ENCODE data around the gene MRPL16.
A peak's percentile ranks its signal among the peaks of the same experiment; 100 is the strongest.

The MRPL16 gene

GRCh38 chr11:59771605-59772004, 39.0 kb downstream of the MRPL16 start:
- Histone ChIP-seq H3K4me3 (no peak overlapping the region), H3K27ac (peak overlapping the region in 1 of 2 donors; percentile 56)
- DNase-seq (ENCODE audit: low spot score) = no peak
- TF ChIP-seq CTCF (IDR thresholded peaks at IDR 0.05) = no peak

- Histone ChIP-seq H3K4me3 (no peak overlapping the region), H3K27ac (no peak overlapping the region)
- no peak for TF ChIP-seq CTCF (IDR thresholded peaks at IDR 0.05)
- DNase-seq (ENCODE audit: low spot score) = no peak
Observed at GRCh38 chr11:59770869-59771268, 39.7 kb downstream of the MRPL16 start.

GRCh38 chr11:59770319-59770718, 40.3 kb downstream of the MRPL16 start:
- no peak for TF ChIP-seq CTCF (IDR thresholded peaks at IDR 0.05)
- DNase-seq (ENCODE audit: low spot score) = no peak
- H3K27ac ChIP-seq = no peak overlapping the region

GRCh38 chr11:59769828-59770227, 40.8 kb downstream of the MRPL16 start:
- no peak overlapping the region for H3K4me3 ChIP-seq
- no peak overlapping the region for H3K27ac ChIP-seq
- no peak for TF ChIP-seq CTCF (IDR thresholded peaks at IDR 0.05)
- DNase-seq (ENCODE audit: low spot score) = no peak

More at GRCh38 chr11:59770319-59770718, 40.3 kb downstream of the MRPL16 start:
- H3K4me3 ChIP-seq = no peak overlapping the region

GRCh38 chr11:59769111-59769510, 41.5 kb downstream of the MRPL16 start:
- no peak for DNase-seq (ENCODE audit: low spot score)
- no peak for TF ChIP-seq CTCF (IDR thresholded peaks at IDR 0.05)

GRCh38 chr11:59767225-59767611, 43.4 kb downstream of the MRPL16 start:
- no peak for DNase-seq (ENCODE audit: low spot score)
- TF ChIP-seq CTCF (IDR thresholded peaks at IDR 0.05) = no peak
- Histone ChIP-seq H3K4me3 (no peak overlapping the region), H3K27ac (no peak overlapping the region)

More at GRCh38 chr11:59769111-59769510, 41.5 kb downstream of the MRPL16 start:
- H3K4me3 ChIP-seq = no peak overlapping the region
- H3K27ac ChIP-seq = no peak overlapping the region

- no peak overlapping the region for H3K4me3 ChIP-seq
- no peak for DNase-seq (ENCODE audit: low spot score)
- no peak overlapping the region for H3K27ac ChIP-seq
- no peak for TF ChIP-seq CTCF (IDR thresholded peaks at IDR 0.05)
Observed at GRCh38 chr11:59766542-59767224, 43.9 kb downstream of the MRPL16 start.
